C4-2B (cell line): Measurements from ENCODE around the gene UBXN6.

ENCODE experiments used
- CTCF ChIP-seq: fragments of 450-650 bp; conservative IDR thresholded peaks from 2 replicates; pipeline ENCODE4 v1.5.1; 2017; ENCODE audit warnings: mild to moderate bottlenecking
- ZFX ChIP-seq: fragments of 450-650 bp; IDR thresholded peaks from 2 replicates; pipeline ENCODE4 v1.6.1; 2017

DNA sequence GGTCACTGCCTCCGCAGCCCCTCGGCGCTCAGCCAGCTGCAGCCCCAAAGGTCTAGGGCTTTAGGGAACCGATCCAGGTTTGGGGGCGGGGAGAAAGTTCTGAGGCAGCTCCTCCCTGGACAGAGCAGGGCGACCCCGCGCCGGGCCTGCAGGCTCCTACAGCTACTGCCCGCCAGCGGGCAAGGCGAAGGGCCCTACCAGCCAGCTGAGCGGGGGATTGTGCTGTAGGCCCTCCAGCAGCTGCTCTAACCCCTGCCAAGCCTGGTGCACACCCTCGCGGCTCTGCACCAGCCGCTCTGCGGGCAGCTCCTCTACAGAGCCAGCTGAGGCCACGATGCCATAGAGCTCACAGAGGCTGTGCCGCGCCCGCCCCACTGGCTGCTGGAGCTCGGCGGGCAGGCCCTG, 46.7 kb upstream of the UBXN6 start:
- no peak for TF ChIP-seq CTCF
- TF ChIP-seq ZFX, result no peak
